Skeletal muscle satellite cell (primary cell): ENCODE results near the gene PXMP2.

ENCODE experiments used
- H3K27me3 ChIP-seq: 2 replicates; pipeline ENCODE4 v1.7.0; 2013; ENCODE audit warnings: low read length; ENCODE audit not compliant: control insufficient read depth, insufficient read depth
- H3K36me3 ChIP-seq: 2 replicates; pipeline ENCODE4 v1.7.0; 2013; ENCODE audit warnings: mild to moderate bottlenecking, control low read depth, low read length; ENCODE audit not compliant: insufficient read depth
- H3K4me1 ChIP-seq: 2 replicates; pipeline ENCODE4 v1.7.0; 2013; ENCODE audit warnings: low read length; ENCODE audit not compliant: control insufficient read depth, insufficient read depth
- H3K4me2 ChIP-seq: 2 replicates; pipeline ENCODE4 v1.7.0; 2013; ENCODE audit warnings: mild to moderate bottlenecking, low read length
- H3K4me3 ChIP-seq: 2 replicates; pipeline ENCODE4 v1.7.0; 2013; ENCODE audit warnings: low read length
- H3K9ac ChIP-seq: 2 replicates; pipeline ENCODE4 v1.7.0; 2013; ENCODE audit warnings: mild to moderate bottlenecking, low read depth, low read length, moderate library complexity
- H3K9me3 ChIP-seq: replicated peaks from 2 replicates; pipeline ENCODE4 v1.7.0; 2013; ENCODE audit warnings: mild to moderate bottlenecking, control low read depth, low read length

PXMP2 gene

GRCh38 chr12:132718644-132719043 lies 31.3 kb downstream of the PXMP2 start:
- no peak overlapping the region for H3K4me3 ChIP-seq
- H3K36me3 ChIP-seq, result peaks cover 62% of the 10 kb centered on the region
- no peaks in the 10 kb centered on the region for H3K27me3 ChIP-seq
- no peaks in the 10 kb centered on the region for H3K9me3 ChIP-seq
- no peak overlapping the region for H3K9ac ChIP-seq
- no peak overlapping the region for H3K4me2 ChIP-seq
- H3K4me1 ChIP-seq, result peaks cover 7% of the 10 kb centered on the region

- no peak overlapping the region for H3K4me2 ChIP-seq
- H3K36me3 ChIP-seq, result peaks cover 68% of the 10 kb centered on the region
- H3K4me3 ChIP-seq, result no peak overlapping the region
- H3K27me3 ChIP-seq, result no peaks in the 10 kb centered on the region
- H3K4me1 ChIP-seq, result peaks cover 12% of the 10 kb centered on the region
- H3K9me3 ChIP-seq, result no peaks in the 10 kb centered on the region
- no peak overlapping the region for H3K9ac ChIP-seq
Observed at GRCh38 chr12:132719141-132719953, 32.0 kb downstream of the PXMP2 start.

GRCh38 chr12:132719954-132720324 lies 32.6 kb downstream of the PXMP2 start:
- no peak overlapping the region for H3K4me2 ChIP-seq
- H3K27me3 ChIP-seq, result no peaks in the 10 kb centered on the region
- H3K4me1 ChIP-seq, result peaks cover 18% of the 10 kb centered on the region
- H3K4me3 ChIP-seq, result no peak overlapping the region
- no peak overlapping the region for H3K9ac ChIP-seq
- H3K36me3 ChIP-seq, result peaks cover 68% of the 10 kb centered on the region
- no peaks in the 10 kb centered on the region for H3K9me3 ChIP-seq

- Histone ChIP-seq H3K4me3 (no peak overlapping the region), H3K4me2 (no peak overlapping the region), H3K9me3 (no peaks in the 10 kb centered on the region), H3K9ac (no peak overlapping the region), H3K27me3 (no peaks in the 10 kb centered on the region), H3K4me1 (peaks cover 25% of the 10 kb centered on the region), H3K36me3 (peaks cover 75% of the 10 kb centered on the region)
Observed at GRCh38 chr12:132720606-132721345, 33.4 kb downstream of the PXMP2 start.

- Histone ChIP-seq H3K9me3 (no peaks in the 10 kb centered on the region), H3K4me3 (no peak overlapping the region), H3K4me2 (no peak overlapping the region), H3K4me1 (peaks cover 25% of the 10 kb centered on the region), H3K27me3 (no peaks in the 10 kb centered on the region), H3K9ac (no peak overlapping the region), H3K36me3 (peaks cover 82% of the 10 kb centered on the region)
Observed at GRCh38 chr12:132723015-132723763, 35.8 kb downstream of the PXMP2 start.

GRCh38 chr12:132723764-132724140 lies 36.4 kb downstream of the PXMP2 start:
- Histone ChIP-seq H3K4me2 (no peak overlapping the region), H3K27me3 (no peaks in the 10 kb centered on the region), H3K9me3 (no peaks in the 10 kb centered on the region), H3K9ac (no peak overlapping the region), H3K4me1 (peaks cover 25% of the 10 kb centered on the region), H3K36me3 (peaks cover 84% of the 10 kb centered on the region), H3K4me3 (no peak overlapping the region)

- Histone ChIP-seq H3K9ac (no peak overlapping the region), H3K36me3 (peaks cover 79% of the 10 kb centered on the region)
Observed at GRCh38 chr12:132724506-132725241, 37.3 kb downstream of the PXMP2 start.

GRCh38 chr12:132726386-132726785 lies 39.0 kb downstream of the PXMP2 start:
- Histone ChIP-seq H3K4me2 (no peak overlapping the region), H3K9ac (no peak overlapping the region), H3K9me3 (no peaks in the 10 kb centered on the region), H3K36me3 (peaks cover 82% of the 10 kb centered on the region), H3K4me1 (peaks cover 25% of the 10 kb centered on the region), H3K27me3 (no peaks in the 10 kb centered on the region), H3K4me3 (no peak overlapping the region)

More at GRCh38 chr12:132724506-132725241, 37.3 kb downstream of the PXMP2 start:
- H3K9me3 ChIP-seq, result no peaks in the 10 kb centered on the region
- H3K4me1 ChIP-seq, result peaks cover 25% of the 10 kb centered on the region
- H3K4me3 ChIP-seq, result no peak overlapping the region
- H3K27me3 ChIP-seq, result no peaks in the 10 kb centered on the region
- H3K4me2 ChIP-seq, result no peak overlapping the region

GRCh38 chr12:132727091-132727794 lies 39.9 kb downstream of the PXMP2 start:
- Histone ChIP-seq H3K4me3 (no peak overlapping the region), H3K9ac (no peak overlapping the region), H3K4me2 (no peak overlapping the region), H3K27me3 (no peaks in the 10 kb centered on the region), H3K36me3 (peaks cover 84% of the 10 kb centered on the region), H3K9me3 (no peaks in the 10 kb centered on the region), H3K4me1 (peaks cover 25% of the 10 kb centered on the region)

- Histone ChIP-seq H3K4me1 (peaks cover 19% of the 10 kb centered on the region), H3K9me3 (no peaks in the 10 kb centered on the region), H3K4me2 (no peak overlapping the region), H3K27me3 (no peaks in the 10 kb centered on the region), H3K36me3 (peaks cover 83% of the 10 kb centered on the region), H3K4me3 (no peak overlapping the region), H3K9ac (no peak overlapping the region)
Observed at GRCh38 chr12:132728502-132728901, 41.1 kb downstream of the PXMP2 start.
